Esophagus muscularis mucosa (tissue), 4 donors: ENCODE data around the gene DNAH10. TPM values are rescaled to one million over a fixed set of nuclear protein-coding genes. Genes with fewer than 3 reads are reported as not detected.

Source experiments
- DNase-seq: peaks from one replicate; pipeline ENCODE4 v3.0.0-alpha.2; 2017; ENCODE audit errors: extremely low spot score
- H3K27ac ChIP-seq, 4 donors: fragments of 200-600 bp; sonication (generic); replicated peaks in 1 of 4; 1 replicate in 3 of 4; 2 replicates in 1 of 4; pipeline ENCODE4 v1.5.1; 2016 to 2019; ENCODE audit warnings: mild to moderate bottlenecking in 1 of 4
- H3K27me3 ChIP-seq, 4 donors: fragments of 200-600 bp; sonication (generic); one replicate each; pipeline versions ENCODE4 v1.5.1 to v1.6.0; 2016 to 2019
- H3K36me3 ChIP-seq, 4 donors: fragments of 200-600 bp; sonication (generic); one replicate each; pipeline ENCODE4 v1.5.1; 2016 to 2019
- H3K4me1 ChIP-seq, 4 donors: fragments of 200-600 bp; sonication (generic); one replicate each; pipeline ENCODE4 v1.5.1; 2016 to 2019
- H3K4me3 ChIP-seq, 4 donors: fragments of 200-600 bp; sonication (generic); 1 replicate in 2 of 4; 2 replicates in 2 of 4; pipeline ENCODE4 v1.5.1; 2016 to 2019; ENCODE audit warnings: mild to moderate bottlenecking in 4 of 4, moderate library complexity in 1 of 4
- H3K9me3 ChIP-seq, 4 donors: fragments of 200-600 bp; sonication (generic); 1 replicate in 3 of 4; 2 replicates in 1 of 4; pipeline ENCODE4 v1.5.1; 2016 to 2019
- EP300 ChIP-seq: sonication (generic); formaldehyde crosslinking; IDR thresholded peaks from one replicate; pipeline ENCODE4 v1.6.1; 2017; ENCODE audit warnings: antibody characterized with exemption
- POLR2A ChIP-seq: fragments of 450-650 bp; IDR thresholded peaks from one replicate; pipeline ENCODE4 v1.6.1; 2017; ENCODE audit warnings: antibody characterized with exemption, moderate library complexity, mild to moderate bottlenecking, low read depth
- POLR2AphosphoS5 ChIP-seq, 2 donors: sonication (generic); formaldehyde crosslinking; IDR thresholded peaks; one replicate each; pipeline ENCODE4 v1.6.1; 2017; ENCODE audit warnings: antibody characterized with exemption in 2 of 2
- WGBS: methylation state at CpG from one replicate; pipeline ENCODE4 v1.1.5; 2018; 5-methylcytosine and 5-hydroxymethylcytosine counted together
- intact Hi-C: fragments of 100-400 bp; cut with DNase I; formaldehyde crosslinking; loops from one replicate; pipeline ENCODE4 v1.15.1; 2023
- total RNA-seq, 4 donors: library from RNA; depleted of rRNA; stranded (reverse); fragments of >200 nt; gene quantifications; one replicate each; pipeline versions ENCODE4 v1.1.0 to v1.2.1, GENCODE V29; 2016
- TF ChIP-seq, protein P1 (sequence below), 3 experiments: fragments of 200-600 bp in 2 of 3; fragments of 450-650 bp in 1 of 3; sonication (generic) in 2 of 3; IDR thresholded peaks; one replicate each; pipeline ENCODE4 v1.5.1; 2017 to 2019; ENCODE audit warnings: antibody characterized with exemption in 3 of 3, mild to moderate bottlenecking in 2 of 3, moderate library complexity in 1 of 3

Gene DNAH10
- total RNA-seq, 4 donors from 2014 or later, result 0.06 to 1.3 TPM; not detected in 2

DNA sequence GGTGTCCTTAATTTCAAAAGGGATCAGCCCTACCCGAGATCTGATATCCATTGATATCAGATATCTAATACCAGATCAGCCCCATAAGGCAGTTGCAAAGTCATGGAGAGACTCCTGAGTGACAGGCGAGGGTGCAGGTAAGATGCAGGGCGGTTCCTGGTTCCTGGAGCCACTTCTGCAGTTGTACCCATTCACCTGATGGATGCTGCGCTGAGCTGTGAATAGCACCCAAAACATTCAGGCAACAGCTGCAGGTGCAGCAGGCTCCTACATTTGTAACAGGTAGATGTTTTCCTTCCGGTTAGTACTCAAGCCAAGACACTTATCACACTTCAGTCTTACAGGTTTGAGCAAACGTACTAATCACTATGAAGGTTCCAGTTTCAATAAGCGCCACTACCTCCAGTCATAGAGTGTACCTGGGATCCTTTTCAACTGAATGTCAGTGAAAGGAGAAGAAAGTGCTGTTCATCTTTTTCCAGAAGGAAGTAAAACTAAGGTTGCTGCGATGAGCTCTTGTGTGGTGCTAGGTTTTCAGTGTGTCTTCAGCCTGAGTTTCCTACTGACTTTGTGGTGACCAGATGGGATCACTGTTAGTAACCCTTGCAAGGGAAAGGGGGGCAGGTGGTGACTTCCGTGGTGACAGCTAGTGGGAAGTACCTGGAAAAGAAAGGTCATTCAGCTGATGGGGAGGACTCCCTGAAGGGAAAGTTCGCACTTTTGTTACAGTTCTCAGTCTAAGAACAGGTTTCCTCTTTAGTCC is 48.1 kb upstream of the DNAH10 start:
- Histone ChIP-seq H3K36me3 (peaks cover under 1 to 8% (median 3%) of the 10 kb centered on the region in 4 donors), H3K9me3 (no peaks in the 10 kb centered on the region), H3K4me1 (peaks cover 23 to 37% (median 29%) of the 10 kb centered on the region in 4 donors), H3K27ac (no peak overlapping the region), H3K4me3 (peak overlapping the region; percentile 87 to 100 (median 96)), H3K27me3 (no peaks in the 10 kb centered on the region)
- intact Hi-C loops, result loop anchor here (10.0 kb wide), 1 partner anchor 261 kb away; the partner anchor contains the start of genes CCDC92 and ZNF664
- WGBS, result 72% methylated on average over 10 of the region's 10 CpGs
- TF ChIP-seq, protein P1, sequence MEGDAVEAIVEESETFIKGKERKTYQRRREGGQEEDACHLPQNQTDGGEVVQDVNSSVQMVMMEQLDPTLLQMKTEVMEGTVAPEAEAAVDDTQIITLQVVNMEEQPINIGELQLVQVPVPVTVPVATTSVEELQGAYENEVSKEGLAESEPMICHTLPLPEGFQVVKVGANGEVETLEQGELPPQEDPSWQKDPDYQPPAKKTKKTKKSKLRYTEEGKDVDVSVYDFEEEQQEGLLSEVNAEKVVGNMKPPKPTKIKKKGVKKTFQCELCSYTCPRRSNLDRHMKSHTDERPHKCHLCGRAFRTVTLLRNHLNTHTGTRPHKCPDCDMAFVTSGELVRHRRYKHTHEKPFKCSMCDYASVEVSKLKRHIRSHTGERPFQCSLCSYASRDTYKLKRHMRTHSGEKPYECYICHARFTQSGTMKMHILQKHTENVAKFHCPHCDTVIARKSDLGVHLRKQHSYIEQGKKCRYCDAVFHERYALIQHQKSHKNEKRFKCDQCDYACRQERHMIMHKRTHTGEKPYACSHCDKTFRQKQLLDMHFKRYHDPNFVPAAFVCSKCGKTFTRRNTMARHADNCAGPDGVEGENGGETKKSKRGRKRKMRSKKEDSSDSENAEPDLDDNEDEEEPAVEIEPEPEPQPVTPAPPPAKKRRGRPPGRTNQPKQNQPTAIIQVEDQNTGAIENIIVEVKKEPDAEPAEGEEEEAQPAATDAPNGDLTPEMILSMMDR (IDR thresholded peaks at IDR 0.05), result no peak
- TF ChIP-seq POLR2A, result no peak
- no peak for TF ChIP-seq EP300
- TF ChIP-seq POLR2AphosphoS5 (IDR thresholded peaks at IDR 0.05), result no peak
- no peak for DNase-seq

GRCh38 chr12:123715195-123715594 is 46.9 kb upstream of the DNAH10 start:
- DNase-seq, result no peak
- Histone ChIP-seq H3K4me1 (peaks cover 23 to 37% (median 29%) of the 10 kb centered on the region in 4 donors), H3K4me3 (no peak overlapping the region), H3K9me3 (no peaks in the 10 kb centered on the region), H3K27ac (no peak overlapping the region), H3K36me3 (peaks cover 9 to 20% (median 12%) of the 10 kb centered on the region in 4 donors), H3K27me3 (no peaks in the 10 kb centered on the region)
- intact Hi-C loops, result loop anchor here (10.0 kb wide), 1 partner anchor 260 kb away; the partner anchor contains the start of genes CCDC92 and ZNF664
- TF ChIP-seq EP300 (no peak), POLR2A (no peak), POLR2AphosphoS5 (IDR thresholded peaks at IDR 0.05) (no peak)
- TF ChIP-seq, protein P1 (IDR thresholded peaks at IDR 0.05), result no peak
- 50% methylated on average over 2 of the region's 2 CpGs for WGBS

GRCh38 chr12:123717350-123717749 is 44.8 kb upstream of the DNAH10 start:
- H3K4me3 ChIP-seq, result no peak overlapping the region
- H3K9me3 ChIP-seq, result no peaks in the 10 kb centered on the region
- H3K4me1 ChIP-seq, result peaks cover 18 to 28% (median 23%) of the 10 kb centered on the region in 4 donors
- DNase-seq, result no peak
- H3K36me3 ChIP-seq, result peaks cover 17 to 39% (median 31%) of the 10 kb centered on the region in 4 donors
- intact Hi-C loops, result loop anchor here (10.0 kb wide), 1 partner anchor 257 kb away; the partner anchor contains the start of genes CCDC92 and ZNF664
- no peak overlapping the region for H3K27ac ChIP-seq
- TF ChIP-seq EP300 (no peak), POLR2A (no peak), POLR2AphosphoS5 (IDR thresholded peaks at IDR 0.05) (no peak)
- TF ChIP-seq, protein P1 (IDR thresholded peaks at IDR 0.05), result no peak
- WGBS, result 90% methylated on average over 3 of the region's 3 CpGs
- H3K27me3 ChIP-seq, result no peaks in the 10 kb centered on the region

- Histone ChIP-seq H3K27ac (no peak overlapping the region), H3K27me3 (no peaks in the 10 kb centered on the region), H3K9me3 (no peaks in the 10 kb centered on the region), H3K4me3 (no peak overlapping the region), H3K4me1 (peaks cover 0 to 1% (median under 1%) of the 10 kb centered on the region in 4 donors), H3K36me3 (peaks cover 23 to 68% (median 52%) of the 10 kb centered on the region in 4 donors)
- no peak for TF ChIP-seq POLR2A
- TF ChIP-seq, protein P1 (IDR thresholded peaks at IDR 0.05), result no peak
- TF ChIP-seq EP300, result no peak
- TF ChIP-seq POLR2AphosphoS5 (IDR thresholded peaks at IDR 0.05), result no peak
- WGBS, result 90% methylated on average over 5 of the region's 5 CpGs
- intact Hi-C loops, result no loop called here
- DNase-seq, result no peak
Observed at GRCh38 chr12:123720141-123720814, 41.8 kb upstream of the DNAH10 start.
